Measurements from ENCODE around the gene EML6.

The EML6 gene

DNA sequence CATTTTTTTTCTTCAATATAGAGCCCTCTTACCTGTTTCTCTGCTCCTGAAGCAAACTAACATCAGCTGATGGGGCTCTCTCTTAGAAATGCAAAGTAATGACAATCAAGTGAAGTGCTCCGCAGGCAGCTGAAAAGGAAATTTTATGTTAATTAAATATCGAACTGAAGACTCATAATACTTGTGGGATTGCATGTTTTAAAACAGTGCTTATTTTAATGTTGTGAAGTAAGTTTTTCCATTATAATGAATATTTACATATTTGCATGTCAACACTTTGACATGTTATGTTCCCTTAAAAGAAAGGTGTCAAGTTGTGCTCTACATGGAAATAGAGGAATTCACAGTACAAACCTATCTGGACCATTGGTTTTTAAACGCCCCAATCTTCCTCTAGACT lies 97.1 kb downstream of the EML6 start:
- TF ChIP-seq, protein P1, sequence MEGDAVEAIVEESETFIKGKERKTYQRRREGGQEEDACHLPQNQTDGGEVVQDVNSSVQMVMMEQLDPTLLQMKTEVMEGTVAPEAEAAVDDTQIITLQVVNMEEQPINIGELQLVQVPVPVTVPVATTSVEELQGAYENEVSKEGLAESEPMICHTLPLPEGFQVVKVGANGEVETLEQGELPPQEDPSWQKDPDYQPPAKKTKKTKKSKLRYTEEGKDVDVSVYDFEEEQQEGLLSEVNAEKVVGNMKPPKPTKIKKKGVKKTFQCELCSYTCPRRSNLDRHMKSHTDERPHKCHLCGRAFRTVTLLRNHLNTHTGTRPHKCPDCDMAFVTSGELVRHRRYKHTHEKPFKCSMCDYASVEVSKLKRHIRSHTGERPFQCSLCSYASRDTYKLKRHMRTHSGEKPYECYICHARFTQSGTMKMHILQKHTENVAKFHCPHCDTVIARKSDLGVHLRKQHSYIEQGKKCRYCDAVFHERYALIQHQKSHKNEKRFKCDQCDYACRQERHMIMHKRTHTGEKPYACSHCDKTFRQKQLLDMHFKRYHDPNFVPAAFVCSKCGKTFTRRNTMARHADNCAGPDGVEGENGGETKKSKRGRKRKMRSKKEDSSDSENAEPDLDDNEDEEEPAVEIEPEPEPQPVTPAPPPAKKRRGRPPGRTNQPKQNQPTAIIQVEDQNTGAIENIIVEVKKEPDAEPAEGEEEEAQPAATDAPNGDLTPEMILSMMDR (IDR thresholded peaks at IDR 0.05; ENCODE audit: unreplicated experiment in 3 of 3) = no peak
- H3K36me3 Mint-ChIP-seq (ENCODE audit: low read depth) = no peaks in the 10 kb centered on the region
- H3K4me3 Mint-ChIP-seq = no peak overlapping the region
- H3K9me3 Mint-ChIP-seq = no peaks in the 10 kb centered on the region
- peaks cover 17% of the 10 kb centered on the region for H3K27me3 Mint-ChIP-seq (ENCODE audit: low read depth)
- H3K27ac Mint-ChIP-seq = no peak overlapping the region
- H3K4me1 Mint-ChIP-seq = peaks cover 7% of the 10 kb centered on the region

GRCh38 chr2:54824567-54824966 lies 101.1 kb downstream of the EML6 start:
- Mint-ChIP-seq H3K36me3 (ENCODE audit: low read depth) (no peaks in the 10 kb centered on the region), H3K4me1 (peaks cover 7% of the 10 kb centered on the region), H3K9me3 (no peaks in the 10 kb centered on the region), H3K4me3 (no peak overlapping the region), H3K27ac (no peak overlapping the region), H3K27me3 (ENCODE audit: low read depth) (peaks cover 17% of the 10 kb centered on the region)
- TF ChIP-seq, protein P1 (IDR thresholded peaks at IDR 0.05; ENCODE audit: unreplicated experiment in 3 of 3) = no peak

- H3K4me3 Mint-ChIP-seq = no peak overlapping the region
- H3K27me3 Mint-ChIP-seq (ENCODE audit: low read depth) = peaks cover under 1% of the 10 kb centered on the region
- no peaks in the 10 kb centered on the region for H3K9me3 Mint-ChIP-seq
- no peaks in the 10 kb centered on the region for H3K4me1 Mint-ChIP-seq
- TF ChIP-seq, protein P1 (IDR thresholded peaks at IDR 0.05; ENCODE audit: unreplicated experiment in 3 of 3) = no peak
- H3K27ac Mint-ChIP-seq = no peak overlapping the region
- H3K36me3 Mint-ChIP-seq (ENCODE audit: low read depth) = no peaks in the 10 kb centered on the region
Observed at GRCh38 chr2:54830546-54830945, 107.1 kb downstream of the EML6 start.

DNA sequence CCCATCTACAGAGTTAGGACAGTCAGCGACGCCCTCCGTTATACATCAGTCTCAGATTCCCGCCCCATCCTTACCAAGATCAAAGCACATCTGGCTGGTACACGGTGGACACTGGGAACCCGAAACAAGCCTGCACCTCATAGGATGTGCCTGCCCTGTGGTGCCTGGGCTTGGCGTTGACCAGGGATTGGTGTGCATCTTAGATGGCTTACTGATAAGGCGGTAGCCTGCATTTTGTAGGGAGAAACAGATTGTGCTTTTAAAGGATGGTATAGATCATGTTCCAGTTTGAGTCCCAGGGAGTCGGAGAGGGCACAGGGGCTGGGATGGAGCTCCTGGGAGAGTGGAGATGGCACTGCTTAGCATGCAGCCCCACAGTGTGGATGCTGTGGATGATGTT lies 108.0 kb downstream of the EML6 start:
- H3K9me3 Mint-ChIP-seq = no peaks in the 10 kb centered on the region
- no peak overlapping the region for H3K4me3 Mint-ChIP-seq
- H3K27me3 Mint-ChIP-seq (ENCODE audit: low read depth) = no peaks in the 10 kb centered on the region
- no peaks in the 10 kb centered on the region for H3K36me3 Mint-ChIP-seq (ENCODE audit: low read depth)
- H3K4me1 Mint-ChIP-seq = no peaks in the 10 kb centered on the region
- TF ChIP-seq, protein P1 (IDR thresholded peaks at IDR 0.05; ENCODE audit: unreplicated experiment in 3 of 3) = no peak
- H3K27ac Mint-ChIP-seq = no peak overlapping the region

DNA sequence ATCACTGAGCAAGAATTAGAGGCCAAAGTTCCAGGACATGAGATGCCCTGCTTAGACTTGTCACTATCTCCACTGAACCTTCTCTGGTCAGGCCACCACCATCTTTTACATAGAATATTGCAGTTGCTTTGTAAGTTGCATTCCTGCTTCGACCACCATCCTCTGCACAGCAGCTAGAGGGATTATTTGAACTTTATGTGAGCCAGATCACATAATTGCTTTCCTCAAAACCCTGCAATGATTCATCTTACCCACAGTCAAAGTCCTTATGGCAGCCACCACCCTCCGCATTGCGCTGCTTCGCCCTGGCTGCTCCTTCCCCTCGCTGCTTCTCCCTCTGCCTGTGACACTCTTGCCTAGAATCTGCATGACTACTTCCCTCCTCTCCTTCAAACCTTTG lies 111.3 kb downstream of the EML6 start:
- Mint-ChIP-seq H3K27ac (no peak overlapping the region), H3K36me3 (ENCODE audit: low read depth) (no peaks in the 10 kb centered on the region), H3K27me3 (ENCODE audit: low read depth) (no peaks in the 10 kb centered on the region), H3K4me1 (peaks cover 9% of the 10 kb centered on the region), H3K9me3 (no peaks in the 10 kb centered on the region), H3K4me3 (no peak overlapping the region)
- TF ChIP-seq, protein P1 (IDR thresholded peaks at IDR 0.05; ENCODE audit: unreplicated experiment in 3 of 3) = no peak

DNA sequence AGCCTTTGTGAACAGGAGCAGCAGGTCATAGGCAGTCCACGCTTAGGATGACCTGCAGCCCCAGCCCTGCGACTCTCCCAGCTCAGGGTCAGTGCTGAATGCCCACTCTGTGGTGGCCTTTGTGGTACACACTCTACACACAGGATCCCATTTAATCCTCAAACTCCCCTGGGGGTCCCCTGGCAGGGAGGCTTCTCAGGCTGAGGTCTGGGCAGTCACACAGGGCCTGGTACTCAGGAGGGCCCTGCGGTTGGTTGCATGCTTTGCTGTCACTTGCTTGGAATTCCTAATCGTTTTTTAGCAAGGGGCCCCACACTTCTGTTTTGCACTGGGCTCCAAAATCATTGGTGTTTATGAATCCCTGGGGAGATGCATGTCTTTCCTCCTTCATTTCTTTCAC lies 113.0 kb downstream of the EML6 start:
- H3K36me3 Mint-ChIP-seq (ENCODE audit: low read depth) = no peaks in the 10 kb centered on the region
- no peak overlapping the region for H3K4me3 Mint-ChIP-seq
- no peaks in the 10 kb centered on the region for H3K27me3 Mint-ChIP-seq (ENCODE audit: low read depth)
- H3K4me1 Mint-ChIP-seq = peaks cover 9% of the 10 kb centered on the region
- TF ChIP-seq, protein P1 (IDR thresholded peaks at IDR 0.05; ENCODE audit: unreplicated experiment in 3 of 3) = no peak
- H3K9me3 Mint-ChIP-seq = no peaks in the 10 kb centered on the region
- H3K27ac Mint-ChIP-seq = no peak overlapping the region

Measured in nephron (organoid).